HepG2 (cell line): Measurements from ENCODE around the gene NKAIN4. TPM values are rescaled to one million over a fixed set of nuclear protein-coding genes. Genes with fewer than 3 reads are reported as not detected.

Experiments
- AGO2 ChIP-seq: fragments of 200-400 bp; formaldehyde crosslinking; optimal IDR thresholded peaks from 2 replicates; pipeline ENCODE3; 2017; ENCODE audit warnings: mild to moderate bottlenecking, low read depth, low read length, moderate library complexity
- ARID3A ChIP-seq: IDR thresholded peaks from 2 replicates; pipeline ENCODE4 v1.6.1; 2012; ENCODE audit warnings: low read depth, low read length, improper control_type of control experiment
- BHLHE40 ChIP-seq: IDR thresholded peaks from 2 replicates; pipeline ENCODE4 v1.6.1; 2011; ENCODE audit warnings: low read length, improper control_type of control experiment
- CBX2 ChIP-seq, 2 experiments: fragments of 200-600 bp in 1 of 2; sonication (generic); formaldehyde crosslinking in 1 of 2; IDR thresholded peaks; 2 replicates each; pipeline versions ENCODE4 v1.7.0 to v1.8.1; 2018 to 2022; ENCODE audit warnings: low read depth in 2 of 2, low read length in 1 of 2, mild to moderate bottlenecking in 1 of 2, missing genetic modification reagents in 1 of 2
- E2F1 ChIP-seq: sonication (generic); formaldehyde crosslinking; IDR thresholded peaks from 2 replicates; pipeline ENCODE4 v1.5.0; 2020; ENCODE audit warnings: missing genetic modification reagents
- KLF15 ChIP-seq: sonication (generic); formaldehyde crosslinking; IDR thresholded peaks from 2 replicates; pipeline ENCODE4 v1.8.1; 2023; ENCODE audit warnings: borderline replicate concordance, mild to moderate bottlenecking, inconsistent platforms, missing genetic modification reagents, mixed read lengths
- MAFF ChIP-seq: IDR thresholded peaks from 2 replicates; pipeline ENCODE4 v1.6.1; 2011; ENCODE audit warnings: low read depth, low read length, improper control_type of control experiment
- MYC ChIP-seq: sonication (generic); formaldehyde crosslinking; IDR thresholded peaks from 2 replicates; pipeline ENCODE4 v1.9.0; 2021; ENCODE audit warnings: missing genetic modification reagents, borderline replicate concordance
- NONO ChIP-seq, 2 experiments: fragments of 450-650 bp in 1 of 2; sonication (generic) in 1 of 2; formaldehyde crosslinking in 1 of 2; IDR thresholded peaks in 1 of 2; conservative IDR thresholded peaks in 1 of 2; 2 replicates each; pipeline versions ENCODE4 v1.6.1 to v1.8.0; 2017 to 2022; ENCODE audit warnings: mild to moderate bottlenecking in 1 of 2, missing genetic modification reagents in 1 of 2, moderate library complexity in 1 of 2
- RBM22 ChIP-seq: fragments of 200-400 bp; formaldehyde crosslinking; optimal IDR thresholded peaks from 2 replicates; pipeline ENCODE3; 2017; ENCODE audit warnings: mild to moderate bottlenecking, low read length, moderate library complexity
- SIN3A ChIP-seq: IDR thresholded peaks from 2 replicates; pipeline ENCODE4 v1.6.1; 2011; ENCODE audit warnings: low read depth, mild to moderate bottlenecking, control low read depth, low read length, borderline replicate concordance
- SMAD3 ChIP-seq: sonication (generic); formaldehyde crosslinking; IDR thresholded peaks from 2 replicates; pipeline ENCODE4 v1.4.0; 2020; ENCODE audit warnings: missing genetic modification reagents
- ZBTB21 ChIP-seq: sonication (generic); formaldehyde crosslinking; IDR thresholded peaks from 2 replicates; pipeline ENCODE4 v1.4.0; 2020; ENCODE audit warnings: missing genetic modification reagents
- ZNF343 ChIP-seq: sonication (generic); formaldehyde crosslinking; IDR thresholded peaks from 2 replicates; pipeline ENCODE4 v1.4.0; 2020; ENCODE audit warnings: mild to moderate bottlenecking, missing genetic modification reagents
- ZNF512 ChIP-seq: sonication (generic); formaldehyde crosslinking; IDR thresholded peaks from 2 replicates; pipeline ENCODE4 v1.4.0; 2020; ENCODE audit warnings: mild to moderate bottlenecking, missing genetic modification reagents
- ZNF672 ChIP-seq: sonication (generic); formaldehyde crosslinking; IDR thresholded peaks from 2 replicates; pipeline ENCODE4 v1.8.1; 2022; ENCODE audit warnings: missing genetic modification reagents
- ZNF7 ChIP-seq: IDR thresholded peaks from 2 replicates; pipeline ENCODE4 v1.6.1; 2016; ENCODE audit warnings: missing biosample characterization, missing genetic modification reagents
- ZNF746 ChIP-seq: sonication (generic); formaldehyde crosslinking; IDR thresholded peaks from 2 replicates; pipeline ENCODE4 v1.8.0; 2022; ENCODE audit warnings: mild to moderate bottlenecking, missing genetic modification reagents
- ZNF772 ChIP-seq: sonication (generic); formaldehyde crosslinking; IDR thresholded peaks from 2 replicates; pipeline ENCODE4 v1.5.0; 2020; ENCODE audit warnings: mild to moderate bottlenecking, missing genetic modification reagents
- ZNF891 ChIP-seq: sonication (generic); formaldehyde crosslinking; IDR thresholded peaks from 2 replicates; pipeline ENCODE4 v1.5.0; 2020; ENCODE audit warnings: mild to moderate bottlenecking, missing genetic modification reagents
- polyA plus RNA-seq, 8 experiments: library from polyadenylated mRNA; depleted of rRNA in 3 of 8; stranded (reverse) in 7 of 8; unstranded in 1 of 8; fragments of >200 nt; fragmentation: Illumina TruSeq in 4 of 8; extraction: Trizol in 4 of 8; gene quantifications; 2 replicates each; pipeline versions ENCODE4 v1.2.1 to v1.2.3, GENCODE V29; 2011 to 2016; ENCODE audit warnings: low read depth in 4 of 8, missing spikeins in 1 of 8, mixed read lengths in 1 of 8; ENCODE audit not compliant: insufficient read depth in 1 of 8
- total RNA-seq, 5 experiments: library from RNA; depleted of rRNA; stranded (reverse); fragments of >200 nt; fragmentation: Illumina TruSeq; extraction: Trizol; gene quantifications; 2 replicates each; pipeline ENCODE4 v1.2.3, GENCODE V29; 2016; ENCODE audit warnings: low read depth in 1 of 5
- TF ChIP-seq, protein P1 (sequence below): sonication (generic); formaldehyde crosslinking; conservative IDR thresholded peaks from 2 replicates; pipeline ENCODE4 v1.8.0; 2022; ENCODE audit warnings: missing genetic modification reagents
- TF ChIP-seq, protein P2 (sequence below): sonication (generic); IDR thresholded peaks from 2 replicates; pipeline ENCODE4 v1.6.1; 2016; ENCODE audit warnings: low read depth, borderline replicate concordance

NKAIN4 gene
- total and polyA plus RNA-seq, 2 of the 13 experiments (the other 11 are each of a cell fraction or from before 2014, with no cell fraction given) = not detected

DNA sequence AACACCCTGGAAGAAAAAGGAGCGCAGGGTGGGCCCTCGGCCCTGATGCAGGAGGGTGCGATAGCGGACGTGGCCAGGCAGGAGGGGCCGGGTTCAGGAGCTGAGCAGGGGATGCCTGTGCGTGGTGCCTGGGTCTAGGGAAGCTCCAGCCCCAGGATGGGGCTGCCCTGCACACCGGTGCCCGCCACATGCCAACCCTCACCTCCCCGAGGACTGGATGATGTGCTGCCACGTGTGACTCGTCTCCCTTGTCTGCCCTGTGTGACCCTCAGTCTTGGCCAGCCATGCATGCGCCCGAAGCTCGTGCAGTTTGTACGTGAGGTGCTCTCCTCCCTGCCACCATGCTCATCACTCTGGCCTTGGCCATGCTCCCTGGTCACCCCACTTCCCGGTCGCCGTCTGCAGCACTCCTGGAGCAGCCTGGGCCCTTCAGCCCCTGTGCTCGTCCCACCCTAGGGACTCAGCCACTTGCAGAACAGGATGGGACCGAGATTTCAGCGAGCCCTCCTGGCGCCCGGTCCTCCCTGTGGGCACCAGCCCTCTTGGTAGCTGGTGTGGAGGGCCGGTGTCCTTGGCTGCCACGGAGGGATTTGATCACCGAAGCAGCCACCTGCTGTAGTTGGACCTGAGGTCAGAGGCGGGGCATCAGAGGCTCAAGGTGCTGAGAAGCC lies 34.5 kb upstream of the NKAIN4 start (continued):
- TF ChIP-seq, protein P1, sequence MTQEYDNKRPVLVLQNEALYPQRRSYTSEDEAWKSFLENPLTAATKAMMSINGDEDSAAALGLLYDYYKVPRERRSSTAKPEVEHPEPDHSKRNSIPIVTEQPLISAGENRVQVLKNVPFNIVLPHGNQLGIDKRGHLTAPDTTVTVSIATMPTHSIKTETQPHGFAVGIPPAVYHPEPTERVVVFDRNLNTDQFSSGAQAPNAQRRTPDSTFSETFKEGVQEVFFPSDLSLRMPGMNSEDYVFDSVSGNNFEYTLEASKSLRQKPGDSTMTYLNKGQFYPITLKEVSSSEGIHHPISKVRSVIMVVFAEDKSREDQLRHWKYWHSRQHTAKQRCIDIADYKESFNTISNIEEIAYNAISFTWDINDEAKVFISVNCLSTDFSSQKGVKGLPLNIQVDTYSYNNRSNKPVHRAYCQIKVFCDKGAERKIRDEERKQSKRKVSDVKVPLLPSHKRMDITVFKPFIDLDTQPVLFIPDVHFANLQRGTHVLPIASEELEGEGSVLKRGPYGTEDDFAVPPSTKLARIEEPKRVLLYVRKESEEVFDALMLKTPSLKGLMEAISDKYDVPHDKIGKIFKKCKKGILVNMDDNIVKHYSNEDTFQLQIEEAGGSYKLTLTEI (CRISPR knock-in tag) = no peak
- TF ChIP-seq ARID3A (no peak), ZNF512 (CRISPR knock-in tag) (no peak), ZNF772 (CRISPR knock-in tag) (no peak), ZBTB21 (no peak), NONO (IDR thresholded peaks at IDR 0.05) (no peak), NONO (CRISPR knock-in tag; conservative IDR thresholded peaks at IDR 0.05) (0 out of 2 replicates have a peak, but pooled peaks have one; percentile 22), ZNF746 (no peak), ZNF891 (CRISPR knock-in tag) (peak; percentile 32; the same call in 1 of the 2 replicates), ZNF7 (no peak), MYC (CRISPR knock-in tag) (peak; percentile 28; the same call in 1 of the 2 replicates), E2F1 (no peak), BHLHE40 (no peak), SIN3A (no peak), ZNF672 (no peak), RBM22 (peak; percentile 22), AGO2 (peak; percentile 81), ZNF343 (no peak), SMAD3 (CRISPR knock-in tag) (no peak), KLF15 (CRISPR knock-in tag) (no peak), CBX2 (IDR thresholded peaks at IDR 0.05; ENCODE audit: low read depth, low read length) (no peak), CBX2 (CRISPR knock-in tag; IDR thresholded peaks at IDR 0.05; ENCODE audit: low read depth) (no peak), MAFF (no peak)
- TF ChIP-seq, protein P2, sequence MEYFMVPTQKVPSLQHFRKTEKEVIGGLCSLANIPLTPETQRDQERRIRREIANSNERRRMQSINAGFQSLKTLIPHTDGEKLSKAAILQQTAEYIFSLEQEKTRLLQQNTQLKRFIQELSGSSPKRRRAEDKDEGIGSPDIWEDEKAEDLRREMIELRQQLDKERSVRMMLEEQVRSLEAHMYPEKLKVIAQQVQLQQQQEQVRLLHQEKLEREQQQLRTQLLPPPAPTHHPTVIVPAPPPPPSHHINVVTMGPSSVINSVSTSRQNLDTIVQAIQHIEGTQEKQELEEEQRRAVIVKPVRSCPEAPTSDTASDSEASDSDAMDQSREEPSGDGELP = no peak
